ENCODE data around the gene CSAD. TPM values are rescaled to one million over a fixed set of nuclear protein-coding genes. Genes with fewer than 3 reads are reported as not detected.

Gene CSAD
- total RNA-seq, 6 experiments from 2014 or later, result 13.9 to 17.1 (median 16.0) TPM

DNA sequence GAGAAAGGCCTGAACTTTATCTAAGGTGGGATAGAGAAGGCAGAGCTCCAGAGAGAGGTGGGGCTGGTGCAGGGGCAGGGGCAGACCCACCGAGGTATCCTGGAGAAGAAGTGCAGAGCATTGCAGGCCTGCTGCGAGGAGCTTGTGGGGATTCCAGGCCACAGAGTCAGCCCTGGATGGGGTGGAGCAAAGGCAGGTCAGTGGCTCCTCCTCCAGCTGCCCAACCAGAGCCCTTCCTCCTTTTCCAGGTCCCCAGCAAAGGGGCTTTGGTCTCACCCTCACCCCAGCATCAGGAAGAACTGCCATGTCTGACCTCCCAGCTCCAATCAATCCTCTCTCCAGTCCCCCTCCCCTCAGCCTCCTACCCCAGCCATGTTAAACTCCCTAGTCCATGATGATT lies 20.1 kb downstream of the CSAD start:
- no peak for DNase-seq
- Mint-ChIP-seq H3K27me3 (ENCODE audit: insufficient read depth) (no peaks in the 10 kb centered on the region; the same call in 1 of the 2 replicates), H3K4me3 (no peak overlapping the region), H3K9me3 (no peaks in the 10 kb centered on the region), H3K4me1 (ENCODE audit: low read depth) (peaks cover 10% of the 10 kb centered on the region), H3K36me3 (ENCODE audit: low read depth) (peaks cover 12% of the 10 kb centered on the region), H3K27ac (no peak overlapping the region)
- TF ChIP-seq, protein P1, sequence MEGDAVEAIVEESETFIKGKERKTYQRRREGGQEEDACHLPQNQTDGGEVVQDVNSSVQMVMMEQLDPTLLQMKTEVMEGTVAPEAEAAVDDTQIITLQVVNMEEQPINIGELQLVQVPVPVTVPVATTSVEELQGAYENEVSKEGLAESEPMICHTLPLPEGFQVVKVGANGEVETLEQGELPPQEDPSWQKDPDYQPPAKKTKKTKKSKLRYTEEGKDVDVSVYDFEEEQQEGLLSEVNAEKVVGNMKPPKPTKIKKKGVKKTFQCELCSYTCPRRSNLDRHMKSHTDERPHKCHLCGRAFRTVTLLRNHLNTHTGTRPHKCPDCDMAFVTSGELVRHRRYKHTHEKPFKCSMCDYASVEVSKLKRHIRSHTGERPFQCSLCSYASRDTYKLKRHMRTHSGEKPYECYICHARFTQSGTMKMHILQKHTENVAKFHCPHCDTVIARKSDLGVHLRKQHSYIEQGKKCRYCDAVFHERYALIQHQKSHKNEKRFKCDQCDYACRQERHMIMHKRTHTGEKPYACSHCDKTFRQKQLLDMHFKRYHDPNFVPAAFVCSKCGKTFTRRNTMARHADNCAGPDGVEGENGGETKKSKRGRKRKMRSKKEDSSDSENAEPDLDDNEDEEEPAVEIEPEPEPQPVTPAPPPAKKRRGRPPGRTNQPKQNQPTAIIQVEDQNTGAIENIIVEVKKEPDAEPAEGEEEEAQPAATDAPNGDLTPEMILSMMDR (IDR thresholded peaks at IDR 0.05), result no peak

DNA sequence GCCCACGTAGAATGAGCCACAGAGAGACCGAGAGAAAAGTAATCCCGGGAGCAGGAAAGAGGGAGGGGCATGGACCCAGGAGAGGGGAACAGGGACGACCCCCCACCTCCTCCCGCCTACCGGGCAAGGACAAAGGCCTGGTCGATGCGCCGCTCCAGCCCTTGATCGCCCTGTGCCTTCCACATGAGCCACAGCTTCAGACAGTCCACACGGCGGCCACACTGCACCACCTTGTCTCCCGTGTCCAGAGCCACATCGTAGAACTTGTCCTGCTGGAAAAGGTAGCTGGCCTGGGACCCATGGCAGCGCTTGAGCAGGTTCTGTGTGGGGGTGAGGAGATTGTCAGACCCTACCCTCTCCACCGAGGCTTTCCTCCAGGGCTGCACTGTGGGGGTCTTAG lies 20.7 kb downstream of the CSAD start:
- TF ChIP-seq, protein P1 (IDR thresholded peaks at IDR 0.05), result no peak
- DNase-seq, result no peak
- peaks cover 12% of the 10 kb centered on the region for H3K36me3 Mint-ChIP-seq (ENCODE audit: low read depth)
- no peak overlapping the region for H3K27ac Mint-ChIP-seq
- H3K4me3 Mint-ChIP-seq, result no peak overlapping the region
- no peaks in the 10 kb centered on the region; the same call in 1 of the 2 replicates for H3K27me3 Mint-ChIP-seq (ENCODE audit: insufficient read depth)
- no peaks in the 10 kb centered on the region for H3K9me3 Mint-ChIP-seq
- peaks cover 13% of the 10 kb centered on the region for H3K4me1 Mint-ChIP-seq (ENCODE audit: low read depth)

DNA sequence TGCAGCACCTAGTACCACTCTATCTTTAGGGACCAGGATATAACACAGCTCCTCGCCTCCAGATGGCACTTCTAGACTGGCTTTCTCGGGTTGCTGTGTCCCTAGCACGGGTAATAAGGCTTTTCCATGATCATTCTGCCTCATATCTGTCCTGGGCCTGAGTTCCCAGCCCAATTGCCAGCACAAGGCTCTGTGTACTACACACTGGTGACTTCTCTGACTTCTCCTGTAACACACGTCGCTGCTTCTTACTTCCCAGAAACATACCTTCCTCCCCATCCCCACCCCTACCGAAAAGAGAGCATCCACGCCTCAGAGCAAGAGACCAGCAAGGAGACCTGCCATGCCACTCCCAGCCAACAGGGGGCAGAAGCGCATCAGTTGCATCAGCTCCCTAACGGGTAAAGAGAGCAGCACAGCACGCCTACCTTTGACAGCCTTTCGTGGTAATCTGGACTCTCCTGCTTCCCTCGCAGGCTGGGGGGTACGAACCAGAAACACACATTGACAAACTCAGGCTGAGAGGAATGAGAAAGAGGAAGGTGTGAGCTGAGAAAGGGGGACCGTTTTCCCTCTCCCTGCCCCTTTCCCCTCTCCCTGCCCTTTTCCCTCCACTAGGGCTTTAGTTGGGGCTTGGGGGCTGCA lies 21.4 kb downstream of the CSAD start:
- H3K27ac Mint-ChIP-seq, result peak overlapping the region; percentile 42; the same call in 1 of the 2 replicates
- no peak overlapping the region for H3K4me3 Mint-ChIP-seq
- peaks cover 13% of the 10 kb centered on the region for H3K4me1 Mint-ChIP-seq (ENCODE audit: low read depth)
- no peaks in the 10 kb centered on the region for H3K9me3 Mint-ChIP-seq
- peak; percentile 66 for DNase-seq
- TF ChIP-seq, protein P1 (IDR thresholded peaks at IDR 0.05), result peak; percentile 96
- H3K36me3 Mint-ChIP-seq (ENCODE audit: low read depth), result peaks cover 7% of the 10 kb centered on the region
- H3K27me3 Mint-ChIP-seq (ENCODE audit: insufficient read depth), result no peaks in the 10 kb centered on the region; the same call in 1 of the 2 replicates

DNA sequence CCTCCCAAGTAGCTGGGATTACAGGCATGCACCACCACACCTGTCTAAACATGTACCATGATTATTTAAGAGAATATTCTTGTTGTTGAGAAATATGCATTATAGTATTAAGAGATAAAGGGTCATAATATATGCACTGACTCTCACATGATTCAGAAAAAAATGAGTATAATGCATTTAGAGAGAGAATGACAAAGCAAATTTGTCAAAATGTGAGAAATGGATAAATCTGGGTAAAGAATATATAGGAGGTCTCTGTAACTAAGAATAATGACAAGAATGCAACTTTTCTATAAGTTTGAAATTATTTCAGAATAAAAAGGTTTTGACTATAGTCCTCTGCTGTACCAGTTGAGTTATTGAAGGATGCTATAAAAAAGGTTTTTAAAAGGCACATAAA lies 28.3 kb downstream of the CSAD start:
- no peak overlapping the region for H3K27ac Mint-ChIP-seq
- TF ChIP-seq, protein P1 (IDR thresholded peaks at IDR 0.05), result no peak
- DNase-seq, result no peak
- peaks cover 10% of the 10 kb centered on the region; the same call in 1 of the 2 replicates for H3K36me3 Mint-ChIP-seq (ENCODE audit: low read depth)
- no peaks in the 10 kb centered on the region for H3K9me3 Mint-ChIP-seq
- peaks cover 5% of the 10 kb centered on the region; the same call in 1 of the 2 replicates for H3K4me1 Mint-ChIP-seq (ENCODE audit: low read depth)
- no peak overlapping the region for H3K4me3 Mint-ChIP-seq
- H3K27me3 Mint-ChIP-seq (ENCODE audit: insufficient read depth), result no peaks in the 10 kb centered on the region

DNA sequence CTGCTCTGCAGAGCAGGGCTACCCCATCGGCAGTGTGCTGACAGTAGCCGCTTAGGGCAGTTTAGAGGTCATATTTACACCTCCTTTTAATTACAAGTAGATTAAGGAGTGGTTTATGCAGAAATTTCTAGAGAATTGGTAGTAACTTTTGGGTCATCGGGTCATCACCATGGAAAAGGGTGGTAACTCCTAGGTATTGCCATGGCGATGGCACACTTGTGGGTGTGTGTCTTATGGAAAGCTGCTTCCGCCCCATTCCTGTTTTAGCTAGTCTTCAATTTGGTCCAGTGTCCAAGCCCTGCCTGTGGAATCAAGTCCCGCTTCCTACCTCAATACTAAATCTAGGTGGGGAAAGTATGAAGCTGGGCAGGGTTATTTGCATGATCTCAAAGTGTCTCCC lies 29.7 kb downstream of the CSAD start:
- Mint-ChIP-seq H3K27ac (no peak overlapping the region), H3K36me3 (ENCODE audit: low read depth) (peaks cover 10% of the 10 kb centered on the region; the same call in 1 of the 2 replicates), H3K4me3 (no peak overlapping the region), H3K9me3 (no peaks in the 10 kb centered on the region), H3K27me3 (ENCODE audit: insufficient read depth) (no peaks in the 10 kb centered on the region), H3K4me1 (ENCODE audit: low read depth) (peaks cover 5% of the 10 kb centered on the region; the same call in 1 of the 2 replicates)
- TF ChIP-seq, protein P1 (IDR thresholded peaks at IDR 0.05), result no peak
- DNase-seq, result no peak
